Lower leg skin (tissue), 3 donors: Measurements from ENCODE around the gene PCNX1.

Source experiments
- POLR2A ChIP-seq, 2 donors: fragments of 450-650 bp; IDR thresholded peaks; one replicate each; pipeline ENCODE4 v1.6.1; 2016 to 2017; ENCODE audit warnings: antibody characterized with exemption in 2 of 2, mild to moderate bottlenecking in 1 of 2, moderate library complexity in 1 of 2
- TF ChIP-seq, protein P1 (sequence below), 3 donors: fragments of 450-650 bp; IDR thresholded peaks; one replicate each; pipeline ENCODE4 v1.5.1; 2016; ENCODE audit warnings: antibody characterized with exemption in 3 of 3, mild to moderate bottlenecking in 3 of 3, moderate library complexity in 2 of 3

DNA sequence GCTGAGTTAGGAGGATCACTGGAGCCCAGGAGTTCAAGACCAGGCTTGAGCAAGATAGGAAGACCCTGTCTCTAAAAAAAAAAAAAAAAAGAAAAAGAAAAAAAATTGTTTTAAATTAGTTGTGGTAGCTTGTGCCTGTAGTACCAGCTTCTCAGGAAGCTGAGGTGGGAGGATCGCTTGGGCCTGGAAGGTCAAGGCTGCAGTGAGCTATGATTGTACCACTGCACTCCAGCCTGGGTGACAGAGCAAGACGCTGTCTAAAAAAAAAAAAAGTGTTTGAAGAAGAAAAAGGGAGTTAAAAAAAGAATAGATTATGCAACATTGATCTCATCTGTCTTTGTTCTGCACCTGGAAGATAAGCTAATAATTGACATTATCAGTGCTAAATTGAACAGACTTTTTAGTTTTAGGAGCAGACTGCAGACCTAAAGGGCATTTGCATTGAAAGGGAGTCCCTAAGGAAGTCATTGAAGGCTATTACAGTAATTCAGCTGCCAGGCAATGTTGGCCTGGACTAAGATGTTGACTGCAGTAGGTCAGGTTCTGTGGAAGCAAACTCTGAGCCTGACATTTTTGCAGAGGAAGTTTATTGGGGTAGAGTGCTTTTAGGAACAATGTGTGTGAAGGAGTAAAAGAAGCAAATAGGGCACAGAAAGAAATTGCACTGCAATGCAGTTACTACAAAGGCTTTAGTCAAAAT lies 215.8 kb downstream of the PCNX1 start:
- TF ChIP-seq, protein P1, sequence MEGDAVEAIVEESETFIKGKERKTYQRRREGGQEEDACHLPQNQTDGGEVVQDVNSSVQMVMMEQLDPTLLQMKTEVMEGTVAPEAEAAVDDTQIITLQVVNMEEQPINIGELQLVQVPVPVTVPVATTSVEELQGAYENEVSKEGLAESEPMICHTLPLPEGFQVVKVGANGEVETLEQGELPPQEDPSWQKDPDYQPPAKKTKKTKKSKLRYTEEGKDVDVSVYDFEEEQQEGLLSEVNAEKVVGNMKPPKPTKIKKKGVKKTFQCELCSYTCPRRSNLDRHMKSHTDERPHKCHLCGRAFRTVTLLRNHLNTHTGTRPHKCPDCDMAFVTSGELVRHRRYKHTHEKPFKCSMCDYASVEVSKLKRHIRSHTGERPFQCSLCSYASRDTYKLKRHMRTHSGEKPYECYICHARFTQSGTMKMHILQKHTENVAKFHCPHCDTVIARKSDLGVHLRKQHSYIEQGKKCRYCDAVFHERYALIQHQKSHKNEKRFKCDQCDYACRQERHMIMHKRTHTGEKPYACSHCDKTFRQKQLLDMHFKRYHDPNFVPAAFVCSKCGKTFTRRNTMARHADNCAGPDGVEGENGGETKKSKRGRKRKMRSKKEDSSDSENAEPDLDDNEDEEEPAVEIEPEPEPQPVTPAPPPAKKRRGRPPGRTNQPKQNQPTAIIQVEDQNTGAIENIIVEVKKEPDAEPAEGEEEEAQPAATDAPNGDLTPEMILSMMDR (IDR thresholded peaks at IDR 0.05): no peak
- TF ChIP-seq POLR2A (IDR thresholded peaks at IDR 0.05): no peak
